Skin epidermis (tissue), 12 donors: ENCODE measurements around the gene SMIM35.
"Not testable (repeated sequence)": the region's sequence is repeated elsewhere in the genome, so short reads cannot be mapped to it uniquely, and the experiment has no call there.

Experiments used
- H3K27ac ChIP-seq, 21 experiments: fragments of 200-600 bp; sonication (generic) in 11 of 21; one replicate each; pipeline ENCODE4 v1.5.0; 2020; ENCODE audit warnings: mild to moderate bottlenecking in 3 of 21, inconsistent platforms in 2 of 21, moderate library complexity in 2 of 21
- H3K4me3 ChIP-seq, 7 experiments: fragments of 200-600 bp; sonication (generic) in 2 of 7; one replicate each; pipeline ENCODE4 v1.5.0; 2020; ENCODE audit warnings: inconsistent platforms in 2 of 7, mild to moderate bottlenecking in 2 of 7, moderate library complexity in 1 of 7

SMIM35 gene

DNA sequence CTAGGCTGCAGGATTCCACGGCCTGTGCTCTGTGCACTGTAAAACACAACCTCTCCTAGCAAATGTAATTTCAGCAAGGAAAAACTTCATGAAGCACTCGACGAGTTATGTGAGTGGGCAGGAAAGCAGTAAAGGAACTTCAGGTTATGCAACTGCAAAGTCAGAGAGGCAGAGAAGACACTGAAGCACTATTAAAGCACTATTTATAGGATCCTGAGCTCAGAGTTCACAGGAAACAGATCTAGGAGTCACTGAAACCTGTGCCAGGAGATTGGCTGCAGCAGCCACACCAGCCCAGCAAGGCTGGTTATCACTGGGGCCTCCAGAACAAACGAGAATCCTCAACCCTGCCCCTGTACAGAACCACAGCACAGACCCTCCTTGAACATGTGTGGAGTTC lies 2.5 kb downstream of the SMIM35 start:
- H3K27ac ChIP-seq: no peak overlapping the region

DNA sequence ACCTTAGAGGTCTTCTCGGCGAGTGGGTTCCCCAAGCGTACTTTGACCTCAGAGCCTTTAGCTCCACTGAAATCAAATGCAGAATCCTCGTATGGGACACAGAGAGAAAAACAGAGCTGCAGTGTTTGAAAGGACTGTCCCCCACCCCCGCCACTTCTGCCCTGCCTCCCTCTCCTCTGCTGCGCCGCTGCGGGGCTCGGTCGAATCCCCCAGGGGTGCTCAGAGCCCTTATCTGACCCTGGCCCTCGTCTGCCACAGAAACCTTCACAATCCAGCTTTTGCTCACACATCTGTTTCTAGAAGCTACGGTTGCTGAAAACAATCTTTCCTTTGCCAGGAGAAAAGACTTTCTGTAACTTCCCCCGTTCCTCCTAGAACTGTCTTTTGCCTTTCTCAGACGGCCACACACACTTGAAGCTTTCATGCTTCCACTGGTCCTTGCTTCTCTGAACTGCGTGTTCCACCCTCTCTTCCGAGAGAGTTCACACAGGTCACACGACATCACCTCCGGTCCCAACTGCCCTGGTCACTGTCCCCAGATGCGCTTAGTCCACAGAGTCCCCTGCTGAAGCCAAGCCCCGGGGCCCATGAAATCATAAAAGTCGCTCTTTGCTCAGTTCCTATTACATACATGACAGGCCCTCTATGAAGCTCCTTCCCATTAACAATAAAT lies 3.7 kb downstream of the SMIM35 start:
- Histone ChIP-seq H3K4me3 (no peak overlapping the region), H3K27ac (no peak overlapping the region)

More for the DNA sequence above, 2.5 kb downstream of the SMIM35 start:
- no peak overlapping the region for H3K4me3 ChIP-seq

DNA sequence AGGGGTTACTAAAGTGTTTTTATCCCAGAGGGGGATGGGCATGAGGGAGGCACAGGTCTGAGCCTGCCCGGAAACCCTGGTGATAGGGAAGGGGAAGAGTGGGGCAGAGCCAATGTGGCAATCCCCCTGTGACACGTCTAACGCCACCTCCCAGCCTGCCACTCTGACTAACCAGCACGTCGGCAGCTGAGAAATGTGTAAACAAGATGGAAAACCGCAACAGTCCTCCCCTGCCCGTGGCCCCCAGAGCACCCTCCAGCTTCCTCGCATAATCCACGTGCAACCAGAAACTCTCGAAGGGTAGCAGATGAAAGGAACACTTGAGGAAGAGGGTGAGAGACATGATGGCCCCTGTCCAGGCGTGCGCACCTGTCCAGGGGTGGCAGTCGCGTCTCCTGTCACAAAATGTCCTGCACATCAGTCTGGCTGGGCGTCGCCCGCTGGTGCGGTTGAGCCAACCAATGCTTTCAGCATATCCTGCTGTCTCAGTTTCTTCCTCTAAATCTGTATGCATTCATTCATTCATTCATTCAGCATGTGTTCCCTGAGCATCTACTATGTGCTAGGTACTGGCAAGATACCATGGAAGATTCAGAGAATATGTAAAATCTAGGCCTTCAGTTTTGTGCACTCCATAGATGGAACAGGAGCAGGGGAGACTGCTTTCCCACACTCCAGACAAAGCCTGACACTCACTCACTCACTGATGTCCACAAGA lies 5.4 kb downstream of the SMIM35 start:
- H3K27ac ChIP-seq: no peak overlapping the region
- no peak overlapping the region for H3K4me3 ChIP-seq

DNA sequence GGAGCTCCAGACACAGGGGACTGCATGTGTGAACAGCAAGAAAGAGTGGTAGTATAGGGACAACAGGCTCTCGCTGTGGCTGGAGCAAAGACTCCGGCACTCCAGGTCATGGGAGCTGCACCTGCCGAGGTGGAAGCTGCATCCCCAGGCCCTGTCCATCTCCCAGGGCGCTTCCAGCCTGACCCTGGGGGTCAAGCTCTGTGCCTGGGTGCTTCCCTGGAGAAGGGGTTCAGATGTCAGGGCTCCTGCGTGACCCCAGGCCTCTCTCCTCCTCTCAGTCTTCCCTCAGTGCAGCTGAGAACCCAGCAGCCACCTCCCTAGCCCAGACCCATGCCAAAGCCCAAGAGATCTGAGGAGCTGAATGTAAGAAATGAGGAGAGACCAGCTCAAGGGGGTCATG lies 6.5 kb downstream of the SMIM35 start:
- Histone ChIP-seq H3K27ac (no peak overlapping the region), H3K4me3 (no peak overlapping the region)

DNA sequence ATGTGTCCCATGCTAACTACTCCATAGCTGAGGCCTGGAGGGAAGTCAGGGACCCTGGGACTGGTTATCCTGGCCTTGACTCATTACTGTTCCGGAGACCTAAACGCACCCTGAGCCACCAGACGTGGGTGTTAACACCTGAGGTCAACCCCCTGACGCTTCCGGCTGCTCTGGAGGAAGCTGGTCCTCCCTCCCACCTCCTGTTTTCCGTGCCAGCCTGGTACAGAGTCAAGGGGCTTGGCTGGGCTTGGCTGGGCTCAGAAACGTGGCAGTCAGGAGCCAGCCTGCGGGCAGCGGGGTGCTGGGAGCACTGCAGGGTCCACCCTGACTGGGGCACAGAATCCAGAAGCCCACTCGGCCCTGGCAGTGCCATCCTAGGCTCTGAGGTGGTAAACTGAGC lies 7.3 kb downstream of the SMIM35 start:
- Histone ChIP-seq H3K27ac (no peak overlapping the region), H3K4me3 (no peak overlapping the region)

DNA sequence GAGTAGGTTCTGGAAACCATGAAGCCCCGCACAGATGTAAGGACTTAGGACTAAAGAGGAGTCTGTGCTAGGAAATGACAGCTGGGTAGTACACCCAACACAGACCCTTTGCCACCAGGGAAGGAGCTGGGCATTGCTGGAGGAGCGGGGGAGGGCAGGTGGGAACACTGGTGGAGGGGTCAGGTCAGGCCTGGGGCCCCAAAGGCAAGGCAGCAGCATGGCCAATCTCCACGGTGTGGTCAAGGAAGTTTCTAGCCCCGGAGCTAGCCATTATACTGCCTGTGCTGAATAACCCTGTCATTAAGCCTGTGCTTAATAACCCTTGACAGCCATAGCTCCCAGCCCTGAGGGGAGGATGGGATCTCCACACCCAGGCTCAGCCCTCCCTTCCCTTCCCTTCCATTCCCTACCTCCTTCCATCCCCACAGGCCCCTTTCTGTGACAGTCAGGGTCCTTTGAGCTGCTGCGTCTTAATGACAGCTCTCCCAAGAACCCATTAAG lies 7.8 kb downstream of the SMIM35 start:
- Histone ChIP-seq H3K4me3 (peak overlapping the region in 1 of 7 experiments; percentile 4), H3K27ac (no peak overlapping the region)

DNA sequence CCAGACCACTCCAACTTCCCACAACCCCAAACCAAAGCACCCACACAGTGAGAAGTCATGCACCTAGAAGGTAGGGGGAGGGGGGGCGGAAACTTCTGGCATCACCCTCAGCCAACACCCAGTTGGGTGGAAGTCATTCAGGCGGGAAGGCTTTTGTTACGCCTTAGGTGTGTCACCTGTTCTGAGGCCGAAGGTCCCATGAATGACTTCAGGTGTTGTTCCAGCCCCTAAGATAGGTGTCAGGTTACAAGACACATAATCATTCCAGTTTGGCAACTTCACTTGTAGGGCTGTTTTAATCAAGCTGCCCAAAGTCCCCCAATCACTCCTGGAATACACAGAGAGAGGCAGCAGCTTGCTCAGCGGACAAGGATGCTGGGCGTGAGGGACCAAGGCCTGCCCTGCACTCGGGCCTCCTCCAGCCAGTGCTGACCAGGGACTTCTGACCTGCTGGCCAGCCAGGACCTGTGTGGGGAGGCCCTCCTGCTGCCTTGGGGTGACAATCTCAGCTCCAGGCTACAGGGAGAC lies 9.9 kb downstream of the SMIM35 start, which contains the start of gene TMPRSS4:
TSS of gene TMPRSS4 (plus strand) at position 325 of the 528 bp plus-strand sequence. CDS start 225 bp downstream, outside the sequence.
- H3K4me3 ChIP-seq: peak within 1 kb of the TSS in 3 of 7 experiments; percentile 6 to 8 (median 8)
- peak within 1 kb of the TSS in 9 of 21 experiments; percentile 8 to 71 (median 37) for H3K27ac ChIP-seq

DNA sequence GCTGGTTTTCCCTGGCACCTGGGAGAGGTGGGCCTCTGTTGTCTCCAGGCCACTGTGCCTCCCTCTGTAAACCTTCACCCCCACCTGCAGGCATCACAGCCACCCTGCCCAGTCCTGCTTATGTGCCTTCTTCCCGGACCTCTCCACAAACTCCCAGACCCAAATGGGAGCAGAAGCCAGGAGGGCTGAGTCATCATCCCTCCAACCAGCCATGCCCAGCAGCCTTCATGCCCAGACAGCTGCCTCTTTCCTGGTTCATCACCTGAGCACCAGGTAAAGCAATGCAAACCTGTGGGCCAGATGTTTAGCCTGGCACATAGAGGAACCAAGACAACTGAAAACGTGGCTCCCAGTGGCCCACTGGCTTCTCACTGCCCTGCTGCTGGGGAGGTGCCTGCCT lies 12.0 kb downstream of the SMIM35 start:
- Histone ChIP-seq H3K27ac (peak overlapping the region in 14 of 21 experiments; percentile 8 to 71 (median 52)), H3K4me3 (no peak overlapping the region)

DNA sequence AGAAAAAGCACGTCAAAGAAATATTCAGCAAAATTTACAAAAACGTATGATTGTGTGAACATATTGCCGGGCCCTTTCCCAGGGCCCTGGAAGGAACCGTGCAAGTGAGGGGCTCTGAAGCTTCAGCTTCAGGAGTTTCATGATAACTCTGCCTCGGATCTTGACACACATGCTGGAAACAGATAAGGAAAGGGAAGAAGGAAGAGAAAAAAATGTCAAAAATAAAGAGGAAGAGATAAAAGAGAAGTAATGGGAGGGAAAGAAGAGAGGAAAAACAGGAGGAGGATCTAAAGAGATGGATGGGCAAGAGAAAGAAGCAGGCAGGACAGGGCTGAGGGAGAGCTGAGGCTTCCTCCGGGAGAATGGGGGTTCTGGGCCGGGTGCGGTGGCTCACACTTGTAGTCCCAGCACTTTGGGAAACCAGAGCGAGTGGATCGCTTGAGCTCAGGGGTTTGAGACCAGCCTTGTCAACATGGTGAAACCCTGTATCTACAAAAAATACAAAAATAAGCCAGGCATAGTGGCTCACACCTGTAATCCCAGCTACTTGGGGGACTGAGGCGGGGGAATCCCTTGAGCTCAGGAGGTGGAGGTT lies 12.6 kb downstream of the SMIM35 start:
- H3K4me3 ChIP-seq: no peak overlapping the region
- H3K27ac ChIP-seq: peak overlapping the region in 2 of 21 experiments; percentile 68 to 69

DNA sequence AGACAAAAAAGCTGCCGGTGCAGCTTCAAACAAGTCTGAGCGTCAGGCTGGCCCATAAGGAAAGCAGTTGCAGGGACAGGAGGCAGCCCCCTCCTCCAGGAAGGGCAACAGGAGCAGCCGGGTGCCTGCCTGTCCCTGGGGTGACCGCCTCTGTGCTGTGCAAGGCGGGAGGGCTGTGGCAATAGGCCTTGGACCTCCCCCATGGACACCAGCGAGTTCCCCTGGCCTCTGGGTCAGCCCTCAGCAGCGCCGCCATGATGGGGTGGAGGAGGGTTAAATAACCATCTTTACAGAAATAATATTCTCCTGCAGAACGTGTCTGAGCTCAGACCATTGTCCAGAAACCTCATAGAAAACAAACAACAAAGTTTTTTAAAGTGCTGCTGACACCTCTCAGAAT lies 13.2 kb downstream of the SMIM35 start:
- H3K4me3 ChIP-seq: no peak overlapping the region
- no peak overlapping the region for H3K27ac ChIP-seq

DNA sequence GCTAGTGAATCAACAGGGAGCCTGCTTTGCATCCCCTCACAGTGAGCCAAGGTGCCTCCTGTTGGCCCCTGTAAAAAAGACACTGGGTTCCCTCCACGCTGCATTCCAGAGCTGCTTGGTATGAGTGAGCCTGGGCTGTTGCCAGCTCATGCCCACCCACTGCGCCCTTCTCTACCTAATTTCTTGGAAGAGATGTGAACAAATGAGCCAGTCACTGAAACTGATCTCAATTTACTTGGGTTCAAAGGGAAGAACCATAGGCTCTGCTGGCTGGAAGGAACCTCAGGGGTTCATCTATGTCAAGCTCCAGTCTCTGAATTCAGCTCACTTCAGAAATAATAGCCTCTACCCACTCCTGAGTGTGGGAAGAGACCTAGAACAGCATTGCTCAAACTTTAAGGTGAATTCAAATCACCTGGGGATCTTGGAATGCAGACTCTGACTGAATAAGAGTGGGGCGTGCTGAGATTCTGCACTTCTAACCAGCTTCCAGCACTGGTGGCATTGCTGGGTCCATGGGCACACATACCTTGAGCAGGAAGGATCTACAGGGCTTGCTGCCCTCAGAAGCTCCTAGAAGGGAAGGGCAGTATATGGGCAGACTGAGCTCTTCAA lies 15.2 kb downstream of the SMIM35 start:
- Histone ChIP-seq H3K4me3 (no peak overlapping the region), H3K27ac (peak overlapping the region in 1 of 21 experiments; percentile 34)

DNA sequence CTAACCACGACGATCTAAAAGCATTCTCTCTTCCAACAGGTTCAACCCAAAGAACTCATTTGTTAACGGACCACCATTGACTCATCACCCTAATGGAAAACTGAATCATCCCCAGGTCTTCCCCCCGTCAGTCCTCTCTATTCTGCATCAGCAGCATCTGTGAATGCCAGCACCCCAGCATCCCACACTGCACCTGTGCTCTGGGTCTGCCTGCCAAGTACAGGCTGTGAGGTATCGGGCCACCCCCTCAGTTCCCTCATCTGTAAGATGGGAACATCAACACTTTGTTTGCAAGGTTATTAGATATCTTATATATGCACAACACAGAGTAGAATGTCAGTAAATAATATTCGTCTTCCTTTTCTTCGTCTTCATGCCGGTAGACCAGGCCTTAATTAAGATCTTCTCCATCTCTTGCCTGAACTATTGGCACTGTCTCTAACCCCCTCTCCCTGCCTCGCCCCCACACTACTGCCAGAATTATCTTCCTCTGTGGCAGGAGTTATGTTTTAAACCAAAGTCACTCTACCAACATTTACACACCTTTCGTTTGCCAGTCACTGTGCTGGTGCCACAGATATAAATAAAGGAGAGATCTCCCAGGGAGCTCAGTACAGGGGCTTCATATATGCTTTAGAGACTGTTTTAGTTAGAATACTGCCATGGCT lies 17.7 kb downstream of the SMIM35 start:
- Histone ChIP-seq H3K4me3 (no peak overlapping the region), H3K27ac (no peak overlapping the region)

DNA sequence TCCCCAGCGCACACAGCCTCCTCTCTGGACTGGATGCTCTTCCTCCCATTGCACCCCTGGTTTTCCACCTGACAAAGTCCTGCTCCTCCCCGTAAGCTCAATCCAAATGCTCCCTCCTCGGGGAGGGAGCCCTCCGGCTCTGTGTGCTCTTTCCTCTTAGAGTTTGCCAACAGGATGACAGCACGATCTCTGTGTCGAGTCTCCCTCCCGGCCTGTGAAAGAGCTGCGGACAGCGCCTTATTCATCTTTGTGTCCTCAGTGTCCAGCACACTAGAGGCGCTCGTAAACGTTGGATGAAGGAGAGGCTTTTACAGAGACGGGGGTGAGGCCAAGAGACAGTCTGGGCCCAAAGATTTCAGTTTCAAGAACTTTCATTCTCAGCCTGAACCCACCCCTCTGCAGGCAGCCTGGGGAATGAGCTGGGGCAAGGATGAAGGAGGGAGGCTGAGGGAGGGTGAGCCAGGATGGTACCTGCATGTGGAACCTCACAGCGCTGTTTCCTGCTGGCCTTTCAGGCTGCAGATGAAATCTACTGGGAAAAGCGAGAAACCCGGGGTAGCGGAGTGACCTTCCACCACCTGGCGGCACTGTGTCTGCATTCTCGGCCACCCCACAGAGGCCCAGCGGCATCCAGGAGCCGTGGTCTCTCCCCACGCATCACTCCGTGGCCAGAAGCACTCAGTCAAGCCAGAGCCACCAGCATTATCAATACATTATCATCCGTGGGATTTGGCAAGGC lies 18.4 kb downstream of the SMIM35 start:
- Histone ChIP-seq H3K27ac (no peak overlapping the region), H3K4me3 (no peak overlapping the region)

DNA sequence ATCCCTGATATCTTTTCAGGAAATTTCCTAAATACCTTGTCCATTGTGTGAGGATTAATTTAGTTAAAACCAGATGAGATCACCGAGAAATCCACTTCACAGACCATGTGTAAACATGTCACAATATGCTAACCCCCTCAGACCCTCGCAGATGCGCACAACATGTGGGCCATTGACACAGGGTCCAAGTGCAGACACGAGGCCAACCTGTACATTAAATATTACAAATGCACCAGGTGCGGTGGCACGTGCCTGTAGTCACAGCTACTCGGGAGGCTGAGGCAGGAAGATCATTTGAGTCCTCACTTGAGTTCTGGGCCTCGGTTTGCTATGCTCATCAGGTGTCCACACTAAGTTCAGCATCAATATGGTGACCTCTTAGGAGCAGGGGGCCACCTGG lies 19.8 kb downstream of the SMIM35 start:
- H3K27ac ChIP-seq: no peak overlapping the region

DNA sequence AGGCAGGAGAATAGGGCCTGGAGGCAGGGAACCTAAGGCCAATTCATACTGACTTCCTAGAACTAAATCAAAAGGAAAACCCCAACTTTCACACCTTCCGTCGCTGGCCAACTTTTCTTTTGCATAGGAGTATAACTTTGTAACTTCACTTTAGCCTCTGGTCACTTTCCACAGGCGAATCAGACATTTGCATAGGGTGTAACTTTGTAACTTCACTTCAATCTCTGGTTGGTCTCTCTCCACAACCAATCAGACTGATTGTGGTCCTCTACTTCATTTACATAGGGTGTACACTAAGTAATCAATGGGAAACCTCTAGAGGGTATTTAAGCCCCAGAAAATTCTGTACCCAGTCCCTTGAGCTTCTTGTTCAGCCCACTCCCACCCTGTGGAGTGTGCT lies 21.4 kb downstream of the SMIM35 start:
- H3K4me3 ChIP-seq: no peak overlapping the region
- no peak overlapping the region for H3K27ac ChIP-seq

More for the DNA sequence above, 19.8 kb downstream of the SMIM35 start:
- no peak overlapping the region for H3K4me3 ChIP-seq

DNA sequence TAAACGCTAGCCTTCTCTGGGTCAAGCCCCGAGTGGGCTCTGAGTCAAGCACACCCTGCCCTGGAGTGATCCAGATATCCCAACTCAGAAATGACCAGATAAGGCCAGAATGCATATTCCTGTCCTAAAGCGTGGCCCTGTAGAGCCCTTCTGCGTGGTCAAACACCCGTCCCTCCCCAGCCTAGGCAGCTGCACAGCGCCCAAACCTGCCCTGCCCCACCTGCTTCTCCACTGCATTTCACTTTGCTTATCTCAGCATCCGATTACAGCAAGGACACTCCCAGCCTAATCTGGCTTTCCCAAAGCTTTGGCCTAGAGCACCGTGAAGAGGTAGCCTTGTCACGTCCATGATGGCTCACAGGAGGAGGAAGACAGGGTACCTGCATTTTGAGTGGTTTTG lies 21.8 kb downstream of the SMIM35 start:
- Histone ChIP-seq H3K4me3 (no peak overlapping the region), H3K27ac (no peak overlapping the region)

DNA sequence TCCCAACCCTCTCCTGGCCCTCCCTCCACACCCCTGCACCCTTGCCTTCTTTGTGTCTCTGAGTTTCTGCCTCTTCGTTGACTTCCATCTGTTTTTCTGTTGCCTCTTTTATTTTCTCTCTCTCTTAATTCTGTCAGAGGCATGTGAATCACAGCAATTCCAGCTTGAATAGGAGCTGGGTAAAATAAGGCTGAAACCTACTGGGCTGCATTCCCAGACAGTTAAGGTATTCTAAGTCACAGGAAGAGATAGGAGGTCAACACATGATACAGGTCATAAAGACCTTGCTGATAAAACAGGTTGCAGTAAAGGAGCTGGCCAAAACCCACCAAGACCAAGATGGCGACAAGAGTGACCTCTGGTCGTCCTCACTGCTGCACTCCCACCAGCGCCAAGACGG lies 24.1 kb downstream of the SMIM35 start:
- H3K27ac ChIP-seq, H3K4me3 ChIP-seq: not testable (repeated sequence)

DNA sequence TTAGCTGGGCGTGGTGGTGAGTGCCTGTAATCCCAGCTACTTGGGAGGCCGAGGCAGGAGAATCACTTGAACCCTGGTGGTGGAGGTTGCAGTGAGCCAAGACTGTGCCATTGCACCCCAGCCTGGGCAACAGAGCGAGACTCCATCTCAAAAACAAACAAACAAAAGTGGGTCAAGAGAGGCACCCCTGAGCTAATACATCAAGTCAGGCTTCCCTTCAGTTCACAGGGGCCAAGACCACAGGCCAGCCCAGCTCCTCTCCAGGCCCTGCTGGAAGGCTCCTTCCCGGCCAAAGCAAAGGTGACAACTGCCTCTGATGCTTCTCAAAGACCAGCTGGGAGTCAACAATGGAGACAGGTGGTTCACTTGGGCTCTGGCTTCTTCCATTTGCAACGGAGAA lies 24.6 kb downstream of the SMIM35 start:
- not testable (repeated sequence) for H3K27ac ChIP-seq, H3K4me3 ChIP-seq

DNA sequence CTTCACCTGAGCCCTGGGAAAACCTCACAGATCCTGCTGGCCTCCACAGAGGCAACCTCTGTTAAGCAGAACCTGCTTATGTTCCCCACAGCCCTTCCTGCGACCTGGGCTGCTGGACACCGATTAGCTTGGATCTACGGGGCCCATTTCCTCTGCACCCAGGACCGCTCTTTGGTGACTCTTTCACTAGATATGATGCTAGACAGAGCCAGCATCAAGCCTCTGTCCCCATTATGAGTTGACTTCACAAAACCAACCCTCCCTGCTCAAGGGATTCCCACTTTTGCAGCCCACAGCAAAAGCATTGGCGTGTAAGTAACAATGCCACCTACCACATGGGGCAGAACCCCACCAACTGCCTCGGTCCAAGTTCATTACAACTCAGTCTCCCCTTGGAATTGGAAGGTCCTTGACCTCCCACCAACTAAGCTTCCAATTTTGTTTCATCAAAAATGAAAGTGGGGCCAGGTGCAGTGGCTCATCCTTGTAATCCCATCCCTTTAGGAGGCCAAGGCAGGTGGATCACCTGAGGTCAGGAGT lies 25.1 kb downstream of the SMIM35 start:
- H3K27ac ChIP-seq: no peak overlapping the region

More for the DNA sequence above, 25.1 kb downstream of the SMIM35 start:
- H3K4me3 ChIP-seq: no peak overlapping the region
